ENCODE results near the gene PLCB4.
A peak's percentile ranks its signal among the peaks of the same experiment; 100 is the strongest.

Gene PLCB4

GRCh38 chr20:9269280-9269971 is 200.5 kb downstream of the PLCB4 start:
- Histone ChIP-seq H3K4me2 (ENCODE audit: low read length, poor library complexity, severe bottlenecking) (no peak overlapping the region), H2BK15ac (ENCODE audit: low read depth, poor library complexity, severe bottlenecking) (no peak overlapping the region), H3K79me1 (replicated peaks; ENCODE audit: low read length, poor library complexity, severe bottlenecking) (peaks cover 19% of the 10 kb centered on the region), H3K27ac (ENCODE audit: low read length, poor library complexity, severe bottlenecking) (peak overlapping the region; percentile 60), H3K23ac (ENCODE audit: low read length in 2 of 2) (no peak overlapping the region), H2BK12ac (ENCODE audit: low read length in 2 of 2) (no peak overlapping the region), H2BK120ac (ENCODE audit: low read depth, low read length) (no peak overlapping the region), H3K14ac (ENCODE audit: low read length in 2 of 2) (no peak overlapping the region), H2AK5ac (ENCODE audit: low read length, severe bottlenecking) (peak overlapping the region; percentile 66), H2AFZ (ENCODE audit: low read depth, low read length) (no peak overlapping the region), H3K4me3 (ENCODE audit: insufficient read depth in 1 of 2, low read depth in 1 of 2, low read length in 2 of 2) (no peak overlapping the region), H3K9me3 (ENCODE audit: control insufficient read depth, low read length) (no peaks in the 10 kb centered on the region), H3K4me1 (ENCODE audit: control insufficient read depth, insufficient read depth, low read depth, low read length) (peaks cover 2% of the 10 kb centered on the region), H3K18ac (ENCODE audit: low read depth in 1 of 2, low read length in 2 of 2) (no peak overlapping the region), H4K91ac (ENCODE audit: low read length) (no peak overlapping the region), H4K8ac (ENCODE audit: low read length) (no peak overlapping the region), H2BK5ac (ENCODE audit: low read depth, low read length, poor library complexity, severe bottlenecking) (no peak overlapping the region), H3K27me3 (ENCODE audit: control insufficient read depth in 1 of 2, insufficient read depth in 1 of 2, low read length in 2 of 2) (no peaks in the 10 kb centered on the region), H3K36me3 (ENCODE audit: control insufficient read depth in 1 of 2, insufficient read depth in 2 of 2, low read depth in 1 of 2, low read length in 2 of 2) (peaks cover 0 to 3% of the 10 kb centered on the region in 2 experiments), H3K4ac (ENCODE audit: low read depth in 1 of 2, low read length in 2 of 2) (peak overlapping the region in 1 of 2 experiments; percentile 28), H3K9ac (ENCODE audit: low read length) (no peak overlapping the region)
- WGBS, result no CpG with 5 or more reads among the region's 2 CpGs
- DNase-seq, result peak; percentile 41

GRCh38 chr20:9270831-9271230 is 201.9 kb downstream of the PLCB4 start:
- H4K8ac ChIP-seq (ENCODE audit: low read length), result no peak overlapping the region
- H3K4me3 ChIP-seq (ENCODE audit: insufficient read depth in 1 of 2, low read depth in 1 of 2, low read length in 2 of 2), result no peak overlapping the region
- no peak overlapping the region for H2BK5ac ChIP-seq (ENCODE audit: low read depth, low read length, poor library complexity, severe bottlenecking)
- H3K9me3 ChIP-seq (ENCODE audit: control insufficient read depth, low read length), result no peaks in the 10 kb centered on the region
- H3K14ac ChIP-seq (ENCODE audit: low read length in 2 of 2), result no peak overlapping the region
- H3K18ac ChIP-seq (ENCODE audit: low read depth in 1 of 2, low read length in 2 of 2), result no peak overlapping the region
- H3K23ac ChIP-seq (ENCODE audit: low read length in 2 of 2), result no peak overlapping the region
- DNase-seq, result peak; percentile 33
- H3K4me1 ChIP-seq (ENCODE audit: control insufficient read depth, insufficient read depth, low read depth, low read length), result peaks cover 2% of the 10 kb centered on the region
- no peak overlapping the region for H3K4me2 ChIP-seq (ENCODE audit: low read length, poor library complexity, severe bottlenecking)
- H3K79me1 ChIP-seq (replicated peaks; ENCODE audit: low read length, poor library complexity, severe bottlenecking), result peaks cover 19% of the 10 kb centered on the region
- peak overlapping the region; percentile 44 for H3K27ac ChIP-seq (ENCODE audit: low read length, poor library complexity, severe bottlenecking)
- no peak overlapping the region for H2AK5ac ChIP-seq (ENCODE audit: low read length, severe bottlenecking)
- no peak overlapping the region for H2BK120ac ChIP-seq (ENCODE audit: low read depth, low read length)
- peaks cover 0 to under 1% of the 10 kb centered on the region in 2 experiments for H3K36me3 ChIP-seq (ENCODE audit: control insufficient read depth in 1 of 2, insufficient read depth in 2 of 2, low read depth in 1 of 2, low read length in 2 of 2)
- H3K9ac ChIP-seq (ENCODE audit: low read length), result no peak overlapping the region
- no peak overlapping the region for H2BK15ac ChIP-seq (ENCODE audit: low read depth, poor library complexity, severe bottlenecking)
- H3K4ac ChIP-seq (ENCODE audit: low read depth in 1 of 2, low read length in 2 of 2), result no peak overlapping the region
- no peak overlapping the region for H2AFZ ChIP-seq (ENCODE audit: low read depth, low read length)
- H2BK12ac ChIP-seq (ENCODE audit: low read length in 2 of 2), result no peak overlapping the region
- no peaks in the 10 kb centered on the region for H3K27me3 ChIP-seq (ENCODE audit: control insufficient read depth in 1 of 2, insufficient read depth in 1 of 2, low read length in 2 of 2)
- no peak overlapping the region for H4K91ac ChIP-seq (ENCODE audit: low read length)

GRCh38 chr20:9276966-9277468 is 208.1 kb downstream of the PLCB4 start:
- no peak overlapping the region for H3K14ac ChIP-seq (ENCODE audit: low read length in 2 of 2)
- H4K8ac ChIP-seq (ENCODE audit: low read length), result no peak overlapping the region
- no peak overlapping the region for H3K9ac ChIP-seq (ENCODE audit: low read length)
- no peak overlapping the region for H3K27ac ChIP-seq (ENCODE audit: low read length, poor library complexity, severe bottlenecking)
- no peak overlapping the region for H2BK5ac ChIP-seq (ENCODE audit: low read depth, low read length, poor library complexity, severe bottlenecking)
- no peak overlapping the region for H4K91ac ChIP-seq (ENCODE audit: low read length)
- H3K18ac ChIP-seq (ENCODE audit: low read depth in 1 of 2, low read length in 2 of 2), result no peak overlapping the region
- no peaks in the 10 kb centered on the region for H3K4me1 ChIP-seq (ENCODE audit: control insufficient read depth, insufficient read depth, low read depth, low read length)
- 96% methylated on average over 4 of the region's 4 CpGs for WGBS
- H3K27me3 ChIP-seq (ENCODE audit: control insufficient read depth in 1 of 2, insufficient read depth in 1 of 2, low read length in 2 of 2), result peaks cover 0 to 4% of the 10 kb centered on the region in 2 experiments
- H3K23ac ChIP-seq (ENCODE audit: low read length in 2 of 2), result no peak overlapping the region
- H2AK5ac ChIP-seq (ENCODE audit: low read length, severe bottlenecking), result no peak overlapping the region
- H3K79me1 ChIP-seq (replicated peaks; ENCODE audit: low read length, poor library complexity, severe bottlenecking), result peaks cover 33% of the 10 kb centered on the region
- H3K4me2 ChIP-seq (ENCODE audit: low read length, poor library complexity, severe bottlenecking), result no peak overlapping the region
- peaks cover 0 to 8% of the 10 kb centered on the region in 2 experiments for H3K36me3 ChIP-seq (ENCODE audit: control insufficient read depth in 1 of 2, insufficient read depth in 2 of 2, low read depth in 1 of 2, low read length in 2 of 2)
- no peak overlapping the region for H3K4ac ChIP-seq (ENCODE audit: low read depth in 1 of 2, low read length in 2 of 2)
- DNase-seq, result no peak
- no peak overlapping the region for H2BK120ac ChIP-seq (ENCODE audit: low read depth, low read length)
- H2BK15ac ChIP-seq (ENCODE audit: low read depth, poor library complexity, severe bottlenecking), result no peak overlapping the region
- no peak overlapping the region for H2BK12ac ChIP-seq (ENCODE audit: low read length in 2 of 2)
- no peak overlapping the region for H2AFZ ChIP-seq (ENCODE audit: low read depth, low read length)
- no peaks in the 10 kb centered on the region for H3K9me3 ChIP-seq (ENCODE audit: control insufficient read depth, low read length)
- no peak overlapping the region for H3K4me3 ChIP-seq (ENCODE audit: insufficient read depth in 1 of 2, low read depth in 1 of 2, low read length in 2 of 2)

GRCh38 chr20:9279918-9280401 is 211.1 kb downstream of the PLCB4 start:
- no peak for DNase-seq
- Histone ChIP-seq H4K91ac (ENCODE audit: low read length) (no peak overlapping the region), H3K14ac (ENCODE audit: low read length in 2 of 2) (no peak overlapping the region), H2BK15ac (ENCODE audit: low read depth, poor library complexity, severe bottlenecking) (no peak overlapping the region), H3K4me2 (ENCODE audit: low read length, poor library complexity, severe bottlenecking) (no peak overlapping the region), H3K4me3 (ENCODE audit: insufficient read depth in 1 of 2, low read depth in 1 of 2, low read length in 2 of 2) (no peak overlapping the region), H3K27ac (ENCODE audit: low read length, poor library complexity, severe bottlenecking) (no peak overlapping the region), H3K18ac (ENCODE audit: low read depth in 1 of 2, low read length in 2 of 2) (no peak overlapping the region), H2AK5ac (ENCODE audit: low read length, severe bottlenecking) (no peak overlapping the region), H2BK5ac (ENCODE audit: low read depth, low read length, poor library complexity, severe bottlenecking) (no peak overlapping the region), H3K4me1 (ENCODE audit: control insufficient read depth, insufficient read depth, low read depth, low read length) (no peaks in the 10 kb centered on the region), H3K23ac (ENCODE audit: low read length in 2 of 2) (no peak overlapping the region), H3K27me3 (ENCODE audit: control insufficient read depth in 1 of 2, insufficient read depth in 1 of 2, low read length in 2 of 2) (peaks cover 0 to 4% of the 10 kb centered on the region in 2 experiments), H3K79me1 (replicated peaks; ENCODE audit: low read length, poor library complexity, severe bottlenecking) (peaks cover 34% of the 10 kb centered on the region), H2BK120ac (ENCODE audit: low read depth, low read length) (no peak overlapping the region), H3K9me3 (ENCODE audit: control insufficient read depth, low read length) (no peaks in the 10 kb centered on the region), H2AFZ (ENCODE audit: low read depth, low read length) (no peak overlapping the region), H2BK12ac (ENCODE audit: low read length in 2 of 2) (no peak overlapping the region), H3K9ac (ENCODE audit: low read length) (no peak overlapping the region), H4K8ac (ENCODE audit: low read length) (no peak overlapping the region), H3K36me3 (ENCODE audit: control insufficient read depth in 1 of 2, insufficient read depth in 2 of 2, low read depth in 1 of 2, low read length in 2 of 2) (peaks cover 0 to 8% of the 10 kb centered on the region in 2 experiments), H3K4ac (ENCODE audit: low read depth in 1 of 2, low read length in 2 of 2) (no peak overlapping the region)
- 96% methylated on average over 2 of the region's 2 CpGs for WGBS
